ENCODE results near the gene SORCS2.

GRCh38 chr4:7287274-7287917, 95.1 kb downstream of the SORCS2 start:
- TF ChIP-seq POLR2A (IDR thresholded peaks at IDR 0.05) (no peak), CTCF (IDR thresholded peaks at IDR 0.05) (no peak)

Data from breast epithelium (tissue), 3 donors.